ENCODE data around the gene DPYSL4.

The DPYSL4 gene

DNA sequence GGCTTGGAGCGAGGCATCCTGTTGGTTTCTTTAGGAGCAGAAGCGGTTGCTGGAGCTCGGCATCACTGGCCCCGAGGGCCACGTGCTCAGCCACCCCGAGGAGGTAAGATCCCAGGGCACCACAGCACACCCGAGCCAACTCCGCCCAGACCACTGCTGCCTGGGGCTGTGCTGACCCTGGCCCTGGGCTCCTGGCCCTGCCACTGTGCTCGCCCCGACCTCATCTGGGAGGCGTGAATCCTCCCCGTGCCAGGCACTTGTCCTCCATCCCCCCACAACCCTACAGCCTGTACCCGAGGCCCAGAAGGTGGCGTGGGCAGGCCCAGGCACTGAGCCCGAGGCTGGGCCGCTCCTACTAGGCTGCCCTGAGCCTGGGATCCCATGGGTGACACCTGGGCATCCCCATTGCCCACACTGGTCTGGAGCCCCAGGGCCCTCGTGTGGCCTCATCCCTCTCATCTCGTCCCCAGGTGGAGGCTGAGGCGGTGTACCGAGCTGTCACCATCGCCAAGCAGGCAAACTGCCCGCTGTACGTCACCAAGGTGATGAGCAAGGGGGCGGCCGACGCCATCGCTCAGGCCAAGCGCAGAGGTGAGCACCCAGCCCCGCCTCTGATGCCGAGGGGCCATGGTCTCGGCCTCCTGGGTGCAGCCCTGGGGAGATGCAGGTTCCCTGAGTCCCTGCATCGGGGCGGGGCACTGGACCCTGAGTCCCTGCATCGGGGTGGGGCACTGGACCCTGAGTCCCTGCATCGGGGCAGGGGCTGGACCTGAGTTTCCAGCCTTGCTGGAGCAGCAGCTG is 11.8 kb downstream of the DPYSL4 start:
- no peak for DNase-seq (ENCODE audit: extremely low read depth, low read depth)
- no peak overlapping the region for H3K4me3 ChIP-seq (replicated peaks; ENCODE audit: low read depth, low read length)
- no peak for TF ChIP-seq CTCF (IDR thresholded peaks at IDR 0.05; ENCODE audit: low read depth, low read length, missing control alignments)

DNA sequence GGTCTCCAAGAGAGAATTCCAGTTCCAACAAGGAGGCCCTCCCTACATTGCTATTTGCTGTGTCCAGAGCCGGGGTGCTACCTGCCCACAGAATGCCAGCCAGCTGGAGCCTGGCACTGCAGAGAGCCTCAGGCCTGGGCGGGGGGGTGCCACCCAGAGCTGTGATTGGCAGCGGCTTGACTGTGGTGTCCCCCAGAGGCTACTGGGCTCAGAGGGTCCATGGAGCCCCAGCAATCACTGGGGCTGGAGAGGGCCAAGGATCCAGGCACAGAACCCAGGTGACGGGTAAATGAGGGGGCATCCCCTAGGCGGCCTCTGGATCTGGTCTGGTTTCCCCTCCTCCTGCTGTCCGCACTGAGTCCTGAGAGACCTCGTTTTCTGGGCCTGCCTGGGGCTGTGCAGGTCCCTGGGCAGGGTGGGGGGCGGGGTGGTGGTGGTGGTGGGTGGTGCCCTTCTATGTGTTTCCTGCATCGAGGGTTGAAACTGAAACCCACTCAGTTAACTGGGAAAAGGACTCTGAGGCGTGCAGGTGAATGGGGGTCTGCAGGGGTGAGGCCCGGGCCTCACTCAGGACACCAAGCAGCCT is 12.6 kb downstream of the DPYSL4 start:
- no peak overlapping the region for H3K4me3 ChIP-seq (replicated peaks; ENCODE audit: low read depth, low read length)
- DNase-seq (ENCODE audit: extremely low read depth, low read depth), result no peak
- no peak for TF ChIP-seq CTCF (IDR thresholded peaks at IDR 0.05; ENCODE audit: low read depth, low read length, missing control alignments)

DNA sequence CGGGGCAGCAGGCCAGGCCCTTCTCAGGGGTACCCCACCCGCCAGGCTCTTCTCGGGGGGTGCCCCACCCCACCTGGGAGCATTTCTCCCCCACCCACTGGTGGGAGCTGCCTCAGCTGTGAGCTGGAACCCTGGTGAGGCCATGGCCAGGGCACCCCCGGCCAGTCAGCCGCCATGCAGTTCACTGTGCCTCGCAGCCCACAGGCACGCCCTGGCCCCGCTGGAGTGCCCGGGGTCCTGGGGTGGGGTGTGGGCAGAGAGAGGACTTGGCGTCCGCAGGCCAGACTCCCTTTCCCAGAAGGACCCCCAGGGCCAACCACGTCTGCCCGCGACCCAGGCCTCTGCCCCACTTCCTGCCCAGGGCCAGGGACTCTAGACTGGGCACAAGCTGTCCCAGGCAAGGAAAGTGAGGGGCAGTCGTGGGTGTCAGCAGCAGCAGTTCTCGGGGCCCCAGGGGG is 13.1 kb downstream of the DPYSL4 start:
- no peak for DNase-seq (ENCODE audit: extremely low read depth, low read depth)
- no peak overlapping the region for H3K4me3 ChIP-seq (replicated peaks; ENCODE audit: low read depth, low read length)
- TF ChIP-seq CTCF (IDR thresholded peaks at IDR 0.05; ENCODE audit: low read depth, low read length, missing control alignments), result no peak

DNA sequence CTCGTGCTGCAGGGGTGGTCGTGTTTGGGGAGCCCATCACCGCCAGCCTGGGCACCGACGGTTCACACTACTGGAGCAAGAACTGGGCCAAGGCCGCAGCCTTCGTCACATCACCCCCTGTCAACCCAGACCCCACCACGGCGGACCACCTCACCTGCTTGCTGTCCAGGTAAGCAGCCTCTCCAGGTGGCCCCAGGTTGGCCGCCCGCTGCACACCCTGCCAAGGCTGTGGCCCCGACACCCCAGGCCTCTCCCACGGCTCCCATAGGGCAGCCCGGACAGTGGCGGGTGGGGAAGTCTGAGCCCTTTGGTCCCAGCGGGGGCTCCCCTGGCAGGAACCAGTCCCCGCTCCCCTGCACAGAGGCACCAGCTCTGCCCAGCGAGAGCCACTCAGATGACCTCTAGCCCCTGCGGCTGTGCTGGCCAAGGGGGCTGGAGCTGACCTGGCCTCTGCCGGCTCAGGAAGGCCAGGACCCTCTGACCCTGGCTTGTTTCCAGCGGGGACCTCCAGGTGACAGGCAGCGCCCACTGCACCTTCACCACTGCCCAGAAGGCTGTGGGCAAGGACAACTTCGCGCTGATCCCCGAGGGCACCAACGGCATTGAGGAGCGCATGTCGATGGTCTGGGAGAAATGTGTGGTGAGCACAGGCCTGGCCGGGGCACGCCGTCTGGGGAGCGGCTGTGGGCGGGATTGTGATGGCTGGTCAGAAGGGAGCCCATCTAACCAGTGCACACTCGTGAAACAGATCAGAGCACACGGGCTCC is 13.8 kb downstream of the DPYSL4 start:
- no peak overlapping the region for H3K4me3 ChIP-seq (replicated peaks; ENCODE audit: low read depth, low read length)
- no peak for TF ChIP-seq CTCF (IDR thresholded peaks at IDR 0.05; ENCODE audit: low read depth, low read length, missing control alignments)
- DNase-seq (ENCODE audit: extremely low read depth, low read depth), result no peak

- TF ChIP-seq CTCF (IDR thresholded peaks at IDR 0.05; ENCODE audit: low read depth, low read length, missing control alignments), result no peak
- H3K4me3 ChIP-seq (replicated peaks; ENCODE audit: low read depth, low read length), result no peak overlapping the region
- DNase-seq (ENCODE audit: extremely low read depth, low read depth), result no peak
Measured at GRCh38 chr10:132201111-132201969, 14.6 kb downstream of the DPYSL4 start.

All from HFF-Myc (cell line).